GM18867 (cell line): Measurements from ENCODE around the gene APOL5.
"Not testable (repeated sequence)": the region's sequence is repeated elsewhere in the genome, so short reads cannot be mapped to it uniquely, and the experiment has no call there.

Source experiments
- ATAC-seq: cut with Tn5 transposase; IDR thresholded peaks from one replicate; pipeline ENCODE4 v1.9.1; 2021; ENCODE audit warnings: mild to moderate bottlenecking, moderate library complexity; ENCODE audit not compliant: unreplicated experiment

APOL5 gene

GRCh38 chr22:35708453-35708852 is 9.2 kb upstream of the APOL5 start:
- no peak for ATAC-seq

- no peak for ATAC-seq
Measured at GRCh38 chr22:35708917-35709316, 8.8 kb upstream of the APOL5 start.

GRCh38 chr22:35711336-35711735 is 6.3 kb upstream of the APOL5 start:
- no peak for ATAC-seq

GRCh38 chr22:35712672-35713071 is 5.0 kb upstream of the APOL5 start:
- ATAC-seq, result no peak

- ATAC-seq, result no peak
Measured at GRCh38 chr22:35719212-35719875, 1.7 kb downstream of the APOL5 start.

- no peak for ATAC-seq
Measured at GRCh38 chr22:35721960-35722359, 4.3 kb downstream of the APOL5 start.

- ATAC-seq, result no peak
Measured at GRCh38 chr22:35725521-35725920, 7.8 kb downstream of the APOL5 start.

- no peak for ATAC-seq
Measured at GRCh38 chr22:35726398-35726797, 8.7 kb downstream of the APOL5 start.

GRCh38 chr22:35726933-35727332 is 9.3 kb downstream of the APOL5 start:
- ATAC-seq, result no peak

- ATAC-seq, result no peak
Measured at GRCh38 chr22:35727436-35727835, 9.8 kb downstream of the APOL5 start.

- no peak for ATAC-seq
Measured at GRCh38 chr22:35728639-35729308, 11.1 kb downstream of the APOL5 start.

- ATAC-seq, result no peak
Measured at GRCh38 chr22:35729309-35729698, 11.6 kb downstream of the APOL5 start.

- no peak for ATAC-seq
Measured at GRCh38 chr22:35731321-35731720, 13.6 kb downstream of the APOL5 start.

- no peak for ATAC-seq
Measured at GRCh38 chr22:35732116-35732515, 14.4 kb downstream of the APOL5 start.

GRCh38 chr22:35733036-35733435 is 15.4 kb downstream of the APOL5 start:
- no peak for ATAC-seq

GRCh38 chr22:35733791-35734516 is 16.3 kb downstream of the APOL5 start:
- ATAC-seq, result no peak

GRCh38 chr22:35734517-35734827 is 16.8 kb downstream of the APOL5 start:
- no peak for ATAC-seq

- ATAC-seq, result no peak
Measured at GRCh38 chr22:35735542-35735941, 17.9 kb downstream of the APOL5 start.

GRCh38 chr22:35736166-35736565 is 18.5 kb downstream of the APOL5 start:
- ATAC-seq, result no peak

- ATAC-seq, result no peak
Measured at GRCh38 chr22:35736701-35737100, 19.0 kb downstream of the APOL5 start.

- ATAC-seq, result not testable (repeated sequence)
Measured at GRCh38 chr22:35737886-35738285, 20.2 kb downstream of the APOL5 start.
